Smooth muscle cell of bladder (primary cell): Measurements from ENCODE around the gene ARMC5. TPM values are rescaled to one million over a fixed set of nuclear protein-coding genes. Genes with fewer than 3 reads are reported as not detected.

ENCODE experiments used
- total RNA-seq: library from RNA; depleted of rRNA; stranded (reverse); fragments of >200 nt; gene quantifications from 2 replicates; pipeline ENCODE4 v1.2.3, GENCODE V29; 2014

The ARMC5 gene, protein sequence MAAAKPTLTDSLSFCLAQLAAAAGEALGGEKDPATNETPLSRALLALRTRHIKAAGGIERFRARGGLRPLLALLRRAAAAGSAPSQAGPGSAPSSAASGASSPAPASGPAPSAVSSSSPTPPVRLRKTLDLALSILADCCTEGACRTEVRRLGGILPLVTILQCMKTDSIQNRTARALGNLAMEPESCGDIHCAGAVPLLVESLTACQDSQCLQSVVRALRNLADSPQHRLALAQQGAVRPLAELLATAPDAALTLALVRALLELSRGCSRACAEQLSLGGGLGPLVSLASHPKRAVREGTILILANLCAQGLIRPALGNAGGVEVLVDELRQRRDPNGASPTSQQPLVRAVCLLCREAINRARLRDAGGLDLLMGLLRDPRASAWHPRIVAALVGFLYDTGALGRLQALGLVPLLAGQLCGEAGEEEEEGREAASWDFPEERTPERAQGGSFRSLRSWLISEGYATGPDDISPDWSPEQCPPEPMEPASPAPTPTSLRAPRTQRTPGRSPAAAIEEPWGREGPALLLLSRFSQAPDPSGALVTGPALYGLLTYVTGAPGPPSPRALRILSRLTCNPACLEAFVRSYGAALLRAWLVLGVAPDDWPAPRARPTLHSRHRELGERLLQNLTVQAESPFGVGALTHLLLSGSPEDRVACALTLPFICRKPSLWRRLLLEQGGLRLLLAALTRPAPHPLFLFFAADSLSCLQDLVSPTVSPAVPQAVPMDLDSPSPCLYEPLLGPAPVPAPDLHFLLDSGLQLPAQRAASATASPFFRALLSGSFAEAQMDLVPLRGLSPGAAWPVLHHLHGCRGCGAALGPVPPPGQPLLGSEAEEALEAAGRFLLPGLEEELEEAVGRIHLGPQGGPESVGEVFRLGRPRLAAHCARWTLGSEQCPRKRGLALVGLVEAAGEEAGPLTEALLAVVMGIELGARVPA
- total RNA-seq, result 5.3 and 5.9 TPM in 2 replicates

DNA sequence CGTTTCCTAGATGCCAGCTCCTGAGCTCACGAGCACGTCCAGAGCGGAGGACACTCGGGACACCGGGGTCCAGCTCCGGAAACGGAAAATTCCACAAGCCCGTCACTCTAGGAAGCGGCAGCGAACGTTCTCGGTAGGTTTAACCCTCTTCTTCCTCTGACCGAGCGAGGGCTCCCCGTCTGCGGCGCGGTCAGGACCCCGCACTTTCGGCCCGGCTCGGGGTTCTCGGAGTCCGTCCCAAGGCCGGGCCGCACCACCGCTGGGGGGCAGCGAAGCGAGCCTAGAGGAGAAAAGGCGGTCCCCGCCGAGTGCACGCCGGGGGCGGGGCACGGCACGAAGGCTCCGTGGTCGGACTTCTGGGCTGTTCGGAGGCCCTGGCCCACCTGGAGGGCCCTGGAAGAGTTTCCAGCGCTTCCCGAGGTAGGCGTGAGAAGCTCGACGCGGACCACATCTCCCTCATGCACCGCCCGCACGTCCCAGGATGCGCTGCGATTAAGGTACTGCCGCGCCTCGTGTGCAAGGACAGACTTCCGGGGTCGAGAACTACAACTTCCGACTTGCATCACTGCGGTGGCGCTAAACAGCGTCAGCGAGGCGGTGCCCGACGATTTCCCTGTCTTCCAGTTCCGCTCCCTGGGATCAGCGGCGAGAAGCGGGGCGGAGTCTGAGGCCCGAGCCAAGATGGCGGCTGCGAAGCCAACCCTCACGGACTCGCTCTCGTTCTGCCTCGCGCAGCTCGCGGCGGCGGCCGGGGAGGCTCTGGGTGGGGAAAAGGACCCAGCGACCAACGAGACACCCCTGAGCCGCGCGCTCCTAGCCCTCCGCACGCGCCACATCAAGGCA lies at the start of gene ARMC5:
TSS of gene ARMC5 (plus strand) at position 658 of the 843 bp plus-strand sequence. CDS start at position 682, 24 bp downstream.

DNA sequence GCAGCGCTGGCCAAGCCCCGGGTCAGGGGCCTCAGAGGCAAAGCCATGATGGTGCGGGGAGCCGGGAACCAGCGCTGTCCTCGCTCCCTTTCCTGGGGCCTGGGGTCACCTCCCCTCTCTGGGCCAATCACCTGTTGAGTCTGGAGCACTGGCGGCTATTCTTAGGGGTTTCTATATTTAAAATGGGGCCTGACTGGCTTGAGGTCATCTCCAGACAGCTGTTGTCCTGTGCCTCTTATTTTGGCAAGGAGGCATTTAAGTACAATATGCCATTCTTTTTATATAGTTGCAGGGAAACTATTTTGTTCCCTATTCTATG lies 31.1 kb upstream of the ARMC5 start, which contains the start of gene COX6A2:
TSS of gene COX6A2 (minus strand) at position 82 of the 319 bp plus-strand sequence. CDS start at position 47, 35 bp downstream.

DNA sequence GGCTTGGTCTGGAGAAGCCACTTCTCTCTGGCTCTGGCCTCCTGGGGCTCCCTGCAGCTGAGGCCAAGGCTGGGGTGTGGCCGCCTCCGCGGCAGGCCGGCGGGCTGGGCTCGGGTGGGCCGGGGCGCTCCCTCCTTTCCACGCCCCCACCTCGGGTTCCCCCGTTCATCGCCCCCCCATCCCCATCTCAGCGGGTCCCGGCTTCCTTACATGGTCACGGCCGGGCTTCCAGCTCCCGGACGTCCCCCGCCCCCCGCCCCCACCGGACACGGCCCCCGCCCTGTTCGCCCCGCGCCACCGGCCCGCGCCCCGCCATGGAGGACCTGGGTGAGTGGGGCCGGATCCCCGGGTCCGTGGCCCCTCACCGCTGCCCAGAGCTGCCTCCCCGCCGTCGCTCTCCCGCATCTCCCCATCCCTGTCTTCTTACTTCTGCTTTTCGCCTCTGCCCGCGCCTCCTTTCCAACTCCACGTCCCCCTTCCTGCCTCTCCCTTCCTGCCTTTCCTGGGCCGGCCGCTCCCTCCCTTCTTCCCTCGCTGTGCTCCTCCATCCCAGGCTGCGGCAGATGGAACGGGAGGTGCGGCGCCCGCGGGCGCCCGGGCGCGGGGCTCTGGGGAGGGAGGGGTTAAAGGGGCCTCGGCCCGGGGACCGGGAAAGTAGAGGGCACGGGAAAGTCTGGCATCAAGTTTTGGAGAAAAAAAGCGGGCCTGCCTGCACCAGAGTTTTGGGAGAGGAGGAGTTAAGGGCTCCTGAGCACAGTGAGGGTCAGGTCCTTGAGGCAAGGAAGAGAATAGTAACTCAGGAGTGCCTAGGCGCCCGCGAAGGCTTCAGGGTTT lies 12.8 kb downstream of the ARMC5 start, which contains the start of gene TGFB1I1:
TSS of gene TGFB1I1 (plus strand) at position 278 of the 834 bp plus-strand sequence. CDS start at position 315, 37 bp downstream.

DNA sequence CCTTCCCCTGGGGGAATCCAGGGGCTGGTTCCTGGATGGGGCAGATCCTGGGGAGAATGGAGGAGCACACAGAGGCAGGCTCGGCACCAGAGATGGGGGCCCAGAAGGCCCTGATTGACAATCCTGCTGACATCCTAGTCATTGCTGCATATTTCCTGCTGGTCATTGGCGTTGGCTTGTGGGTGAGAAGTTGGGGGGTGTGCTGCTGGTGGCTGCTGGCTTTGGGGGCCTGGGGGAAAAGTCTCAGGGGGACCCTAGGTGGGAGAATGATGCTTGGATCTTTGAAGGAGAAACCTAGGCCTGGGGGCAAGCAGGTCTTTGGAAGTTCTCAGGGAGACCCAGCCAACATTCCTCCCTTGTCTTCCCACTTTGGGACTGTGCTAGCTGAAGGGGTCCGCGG lies 23.8 kb downstream of the ARMC5 start, which contains the start of gene SLC5A2:
TSS of gene SLC5A2 (plus strand) at position 43 of the 400 bp plus-strand sequence. CDS start at position 57, 14 bp downstream.

DNA sequence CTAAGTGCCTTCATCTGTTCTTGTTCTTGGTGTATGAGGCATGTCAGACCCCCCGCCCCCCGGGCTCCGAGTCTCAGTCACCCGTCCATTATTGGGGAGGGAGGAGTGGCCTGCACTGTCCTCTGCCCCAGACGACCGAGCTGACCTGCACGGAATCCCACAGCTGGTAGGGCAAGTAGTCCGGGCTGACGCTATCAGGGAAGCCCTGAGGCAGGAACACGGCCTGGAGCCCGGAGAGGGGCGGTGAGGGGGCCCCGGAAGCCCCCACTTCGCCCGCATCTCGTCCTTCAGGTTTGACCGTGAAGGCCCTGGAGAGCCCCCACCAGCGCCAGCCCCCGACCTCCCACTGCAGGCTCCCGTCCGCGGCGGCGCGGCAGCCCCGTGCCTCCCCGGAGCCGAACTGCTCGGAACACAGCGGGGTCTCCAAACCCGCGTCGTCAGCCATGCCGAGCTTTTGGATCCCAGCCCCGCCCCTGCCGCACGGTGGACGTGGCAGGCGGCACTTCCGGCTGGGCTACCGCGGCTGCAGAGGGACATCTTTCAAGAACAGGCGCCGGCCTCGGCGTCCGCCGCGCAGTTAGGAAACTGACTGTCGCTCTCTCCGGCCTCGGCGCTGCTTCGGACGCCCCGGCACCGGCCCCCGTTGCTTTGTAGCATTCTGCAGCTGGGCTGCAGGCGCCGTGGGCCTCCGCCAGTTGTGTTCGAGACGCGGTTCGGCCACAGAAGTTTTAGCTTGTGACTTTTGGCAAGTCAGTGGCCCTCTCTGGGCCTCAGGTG lies 48.8 kb downstream of the ARMC5 start, which contains the start of gene RUSF1:
TSS of gene RUSF1 (minus strand) at position 463 of the 777 bp plus-strand sequence. CDS start at position 445, 18 bp downstream.

Other genes with a start within 250 kb of the ARMC5 start
- gene TRIM72, start 245.4 kb upstream of the ARMC5 start, total RNA-seq, result not detected in 2 replicates
- gene PYDC1, start 242.4 kb upstream of the ARMC5 start, total RNA-seq, result not detected in 2 replicates
- gene ITGAM, start 199.5 kb upstream of the ARMC5 start, total RNA-seq, result not detected in 2 replicates
- under 0.01 TPM in 1 of 2 replicates, not detected in the other for gene ITGAX, start 104.3 kb upstream of the ARMC5 start, total RNA-seq
- not detected in 2 replicates for gene ITGAD, start 66.2 kb upstream of the ARMC5 start, total RNA-seq
- gene COX6A2, start 31.1 kb upstream of the ARMC5 start, total RNA-seq, result not detected in 2 replicates
- gene ZNF843, start 16.7 kb upstream of the ARMC5 start, total RNA-seq, result 0.43 and 0.46 TPM in 2 replicates
- 21.3 and 23.3 TPM in 2 replicates for gene TGFB1I1, start 12.7 kb downstream of the ARMC5 start, total RNA-seq
- under 0.01 TPM in 1 of 2 replicates, not detected in the other for gene SLC5A2, start 23.6 kb downstream of the ARMC5 start, total RNA-seq
- 35.4 and 47.3 TPM in 2 replicates for gene RUSF1, start 48.9 kb downstream of the ARMC5 start, total RNA-seq
- not detected in 2 replicates for gene AHSP, start 68.4 kb downstream of the ARMC5 start, total RNA-seq